ENCODE data around the gene TSPEAR.

Gene TSPEAR

DNA sequence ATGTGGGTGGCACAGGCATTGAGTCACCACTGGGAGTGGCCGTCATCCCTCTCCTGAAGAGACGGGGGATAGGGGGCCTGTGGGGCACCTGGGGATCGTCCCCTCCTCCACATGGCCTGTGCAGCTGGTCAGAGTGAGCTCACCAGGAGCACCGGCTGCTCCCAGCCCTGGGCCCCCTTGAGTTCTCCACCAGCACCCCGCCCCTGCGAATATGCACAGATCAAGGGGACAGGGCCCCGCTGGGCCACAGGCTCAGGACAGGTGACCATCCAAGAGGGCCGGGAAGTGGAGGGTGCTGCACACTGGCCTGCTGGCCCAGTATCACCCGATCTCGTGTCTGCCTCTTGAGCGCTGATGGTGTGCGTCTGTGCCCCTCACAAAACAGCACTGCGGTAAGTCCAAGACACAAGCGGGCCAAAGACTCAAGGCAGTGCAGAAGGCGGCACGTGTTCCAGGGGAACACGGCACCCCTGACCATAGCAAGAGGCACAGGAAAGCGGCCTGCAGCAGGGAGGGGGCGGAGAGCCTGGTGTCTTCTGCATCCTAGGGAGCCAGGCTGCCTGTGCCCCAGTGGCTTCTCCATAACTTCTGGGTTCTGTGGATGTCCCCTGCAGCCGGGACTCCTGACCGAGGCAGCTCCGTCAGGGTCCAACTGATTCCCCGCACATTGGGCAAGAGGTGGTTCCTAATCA lies 18.1 kb upstream of the TSPEAR start:
- H3K27ac ChIP-seq (ENCODE audit: low read depth, low read length): no peak overlapping the region
- H3K9me2 ChIP-seq (replicated peaks; ENCODE audit: insufficient read depth, low read length): no peaks in the 10 kb centered on the region
- TF ChIP-seq, protein P1, sequence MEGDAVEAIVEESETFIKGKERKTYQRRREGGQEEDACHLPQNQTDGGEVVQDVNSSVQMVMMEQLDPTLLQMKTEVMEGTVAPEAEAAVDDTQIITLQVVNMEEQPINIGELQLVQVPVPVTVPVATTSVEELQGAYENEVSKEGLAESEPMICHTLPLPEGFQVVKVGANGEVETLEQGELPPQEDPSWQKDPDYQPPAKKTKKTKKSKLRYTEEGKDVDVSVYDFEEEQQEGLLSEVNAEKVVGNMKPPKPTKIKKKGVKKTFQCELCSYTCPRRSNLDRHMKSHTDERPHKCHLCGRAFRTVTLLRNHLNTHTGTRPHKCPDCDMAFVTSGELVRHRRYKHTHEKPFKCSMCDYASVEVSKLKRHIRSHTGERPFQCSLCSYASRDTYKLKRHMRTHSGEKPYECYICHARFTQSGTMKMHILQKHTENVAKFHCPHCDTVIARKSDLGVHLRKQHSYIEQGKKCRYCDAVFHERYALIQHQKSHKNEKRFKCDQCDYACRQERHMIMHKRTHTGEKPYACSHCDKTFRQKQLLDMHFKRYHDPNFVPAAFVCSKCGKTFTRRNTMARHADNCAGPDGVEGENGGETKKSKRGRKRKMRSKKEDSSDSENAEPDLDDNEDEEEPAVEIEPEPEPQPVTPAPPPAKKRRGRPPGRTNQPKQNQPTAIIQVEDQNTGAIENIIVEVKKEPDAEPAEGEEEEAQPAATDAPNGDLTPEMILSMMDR (IDR thresholded peaks at IDR 0.05; ENCODE audit: insufficient read depth, low read length, poor library complexity, severe bottlenecking): no peak
- no peak for TF ChIP-seq EZH2phosphoT487 (conservative IDR thresholded peaks at IDR 0.05; ENCODE audit: low read length)
- no peaks in the 10 kb centered on the region for H3F3A ChIP-seq (ENCODE audit: insufficient read depth)
- no peaks in the 10 kb centered on the region for H3K9me3 ChIP-seq (ENCODE audit: insufficient read depth, low read length)
- H3K9ac ChIP-seq (ENCODE audit: low read length): no peak overlapping the region
- H3K79me2 ChIP-seq (ENCODE audit: insufficient read depth, low read length): no peaks in the 10 kb centered on the region
- H2AFZ ChIP-seq (ENCODE audit: low read depth, low read length, severe bottlenecking): no peak overlapping the region
- no peak overlapping the region for H3K4me3 ChIP-seq (ENCODE audit: insufficient read depth, low read length, poor library complexity, severe bottlenecking)
- no peaks in the 10 kb centered on the region for H3K36me3 ChIP-seq (ENCODE audit: low read length)
- no peak overlapping the region for H3K4me2 ChIP-seq (ENCODE audit: low read depth, low read length, poor library complexity, severe bottlenecking)
- no peaks in the 10 kb centered on the region for H4K20me1 ChIP-seq (ENCODE audit: low read depth, low read length)
- H3K27me3 ChIP-seq (ENCODE audit: low read length): no peaks in the 10 kb centered on the region

DNA sequence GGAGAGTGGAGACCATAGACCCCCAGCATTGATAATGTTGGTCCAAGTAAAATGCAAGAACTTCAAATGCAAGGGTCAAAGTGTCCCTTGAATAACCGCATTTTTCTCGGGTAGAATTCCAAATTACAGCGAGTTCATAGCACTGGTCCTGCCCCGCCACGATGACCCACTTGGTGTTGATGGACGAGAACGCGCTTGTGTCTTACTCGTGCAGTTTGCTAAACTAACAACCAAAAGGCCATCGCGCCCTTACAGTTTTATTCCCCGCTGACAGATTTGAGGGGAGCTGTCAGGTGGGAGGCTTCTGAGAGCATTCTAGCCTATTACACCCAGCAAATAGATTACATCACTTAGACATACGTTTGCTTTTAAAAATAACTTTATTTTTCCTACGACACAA lies 17.3 kb upstream of the TSPEAR start:
- Histone ChIP-seq H3K9me3 (ENCODE audit: insufficient read depth, low read length) (no peaks in the 10 kb centered on the region), H4K20me1 (ENCODE audit: low read depth, low read length) (no peaks in the 10 kb centered on the region), H3K36me3 (ENCODE audit: low read length) (no peaks in the 10 kb centered on the region), H3K27me3 (ENCODE audit: low read length) (no peaks in the 10 kb centered on the region), H2AFZ (ENCODE audit: low read depth, low read length, severe bottlenecking) (no peak overlapping the region), H3K4me3 (ENCODE audit: insufficient read depth, low read length, poor library complexity, severe bottlenecking) (no peak overlapping the region), H3K27ac (ENCODE audit: low read depth, low read length) (no peak overlapping the region), H3K9ac (ENCODE audit: low read length) (no peak overlapping the region), H3K9me2 (replicated peaks; ENCODE audit: insufficient read depth, low read length) (no peaks in the 10 kb centered on the region), H3K79me2 (ENCODE audit: insufficient read depth, low read length) (no peaks in the 10 kb centered on the region), H3F3A (ENCODE audit: insufficient read depth) (no peaks in the 10 kb centered on the region), H3K4me2 (ENCODE audit: low read depth, low read length, poor library complexity, severe bottlenecking) (no peak overlapping the region)
- TF ChIP-seq, protein P1 (IDR thresholded peaks at IDR 0.05; ENCODE audit: insufficient read depth, low read length, poor library complexity, severe bottlenecking): no peak
- TF ChIP-seq EZH2phosphoT487 (conservative IDR thresholded peaks at IDR 0.05; ENCODE audit: low read length): no peak

DNA sequence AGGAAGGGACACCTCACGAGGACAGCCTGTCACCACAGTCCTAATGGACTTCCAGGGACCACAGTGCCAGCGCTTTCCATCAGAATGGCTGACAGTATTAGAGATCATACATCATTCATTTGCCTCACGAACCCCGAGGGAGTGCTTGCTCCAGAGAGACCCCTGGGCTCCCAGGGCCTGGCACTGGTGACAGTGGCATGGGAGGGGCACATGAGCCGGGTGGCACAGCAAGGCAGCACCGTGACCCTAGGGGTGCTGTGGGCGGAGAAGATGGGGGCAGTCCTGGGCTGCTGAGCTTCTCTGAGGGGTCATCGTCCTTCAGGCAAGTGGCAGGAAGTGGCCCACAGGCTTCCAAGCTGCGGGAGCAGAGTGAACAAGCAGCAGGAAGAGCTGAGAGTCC lies 16.4 kb upstream of the TSPEAR start:
- H3K79me2 ChIP-seq (ENCODE audit: insufficient read depth, low read length): no peaks in the 10 kb centered on the region
- H3F3A ChIP-seq (ENCODE audit: insufficient read depth): no peaks in the 10 kb centered on the region
- H3K36me3 ChIP-seq (ENCODE audit: low read length): no peaks in the 10 kb centered on the region
- no peaks in the 10 kb centered on the region for H4K20me1 ChIP-seq (ENCODE audit: low read depth, low read length)
- H3K4me2 ChIP-seq (ENCODE audit: low read depth, low read length, poor library complexity, severe bottlenecking): no peak overlapping the region
- H2AFZ ChIP-seq (ENCODE audit: low read depth, low read length, severe bottlenecking): no peak overlapping the region
- H3K9me3 ChIP-seq (ENCODE audit: insufficient read depth, low read length): no peaks in the 10 kb centered on the region
- TF ChIP-seq EZH2phosphoT487 (conservative IDR thresholded peaks at IDR 0.05; ENCODE audit: low read length): no peak
- TF ChIP-seq, protein P1 (IDR thresholded peaks at IDR 0.05; ENCODE audit: insufficient read depth, low read length, poor library complexity, severe bottlenecking): no peak
- H3K9ac ChIP-seq (ENCODE audit: low read length): no peak overlapping the region
- H3K27me3 ChIP-seq (ENCODE audit: low read length): no peaks in the 10 kb centered on the region
- no peaks in the 10 kb centered on the region for H3K9me2 ChIP-seq (replicated peaks; ENCODE audit: insufficient read depth, low read length)
- no peak overlapping the region for H3K27ac ChIP-seq (ENCODE audit: low read depth, low read length)
- H3K4me3 ChIP-seq (ENCODE audit: insufficient read depth, low read length, poor library complexity, severe bottlenecking): no peak overlapping the region

Data from SU-DHL-6 (cell line).